ENCODE measurements around the gene TRAPPC6A. TPM values are rescaled to one million over a fixed set of nuclear protein-coding genes. Genes with fewer than 3 reads are reported as not detected.
A peak's percentile ranks its signal among the peaks of the same experiment; 100 is the strongest.

TRAPPC6A gene
- total and polyA plus RNA-seq, 2 of the 13 experiments (the other 11 are each of a cell fraction or from before 2014, with no cell fraction given): 6.5 to 21.0 TPM

DNA sequence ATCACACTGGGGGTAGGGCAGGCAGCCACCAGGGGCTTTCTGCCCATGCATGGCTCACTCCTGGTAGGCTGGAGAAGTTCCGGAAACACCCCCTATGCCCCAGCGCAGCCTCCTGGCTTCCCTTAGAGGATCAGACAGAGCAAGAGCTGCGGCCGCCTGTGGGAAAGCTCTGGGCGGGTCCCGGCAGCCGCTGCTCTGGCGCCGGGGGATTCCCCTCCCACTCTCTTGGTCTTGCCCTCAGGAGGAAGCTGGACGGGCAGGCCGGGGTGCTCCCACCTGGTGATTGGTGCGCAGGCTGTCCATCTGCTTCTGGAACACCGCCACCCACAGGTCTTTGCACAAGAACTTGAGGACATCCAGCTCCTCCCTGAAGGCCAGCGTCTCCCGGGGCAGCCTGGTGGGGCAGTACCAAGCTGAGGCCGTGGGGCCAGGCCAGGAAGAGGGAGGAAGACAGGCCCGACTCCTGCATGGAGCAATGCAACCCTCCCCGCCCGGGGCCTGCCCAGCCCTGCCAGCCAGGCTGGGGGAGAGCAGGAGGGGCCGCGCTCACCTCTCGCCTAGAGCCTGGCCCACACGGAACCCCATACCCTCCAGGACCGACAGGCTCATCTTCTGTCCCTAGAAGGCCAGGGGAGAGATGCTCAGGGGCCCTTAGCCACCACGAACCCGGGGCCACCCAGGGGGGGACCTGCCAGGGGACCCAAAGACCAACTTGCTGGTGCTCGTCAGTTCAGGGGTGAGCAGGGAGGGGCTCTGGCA is 13.3 kb downstream of the TRAPPC6A start (continued):
- TF ChIP-seq, protein P1, sequence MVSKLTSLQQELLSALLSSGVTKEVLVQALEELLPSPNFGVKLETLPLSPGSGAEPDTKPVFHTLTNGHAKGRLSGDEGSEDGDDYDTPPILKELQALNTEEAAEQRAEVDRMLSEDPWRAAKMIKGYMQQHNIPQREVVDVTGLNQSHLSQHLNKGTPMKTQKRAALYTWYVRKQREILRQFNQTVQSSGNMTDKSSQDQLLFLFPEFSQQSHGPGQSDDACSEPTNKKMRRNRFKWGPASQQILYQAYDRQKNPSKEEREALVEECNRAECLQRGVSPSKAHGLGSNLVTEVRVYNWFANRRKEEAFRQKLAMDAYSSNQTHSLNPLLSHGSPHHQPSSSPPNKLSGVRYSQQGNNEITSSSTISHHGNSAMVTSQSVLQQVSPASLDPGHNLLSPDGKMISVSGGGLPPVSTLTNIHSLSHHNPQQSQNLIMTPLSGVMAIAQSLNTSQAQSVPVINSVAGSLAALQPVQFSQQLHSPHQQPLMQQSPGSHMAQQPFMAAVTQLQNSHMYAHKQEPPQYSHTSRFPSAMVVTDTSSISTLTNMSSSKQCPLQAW (CRISPR knock-in tag; IDR thresholded peaks at IDR 0.05): no peak
- TF ChIP-seq ZNF639 (CRISPR knock-in tag; conservative IDR thresholded peaks at IDR 0.05) (no peak), FOXK2 (IDR thresholded peaks at IDR 0.05) (no peak), NR2F2 (IDR thresholded peaks at IDR 0.05; ENCODE audit: borderline replicate concordance, low read depth) (no peak), AGO1 (IDR thresholded peaks at IDR 0.05; ENCODE audit: low read depth, low read length, poor library complexity, severe bottlenecking) (peak; percentile 27), CEBPG (CRISPR knock-in tag; IDR thresholded peaks at IDR 0.05) (peak; percentile 8; the same call in 1 of the 2 replicates), PRDM4 (CRISPR knock-in tag; IDR thresholded peaks at IDR 0.05; ENCODE audit: borderline replicate concordance) (no peak), ZNF124 (CRISPR knock-in tag; IDR thresholded peaks at IDR 0.05) (0 out of 2 replicates have a peak, but pooled peaks have one; percentile 33), ZNF253 (CRISPR knock-in tag; IDR thresholded peaks at IDR 0.05; ENCODE audit: borderline replicate concordance) (no peak), ASH2L (IDR thresholded peaks at IDR 0.05; ENCODE audit: insufficient read length, low read depth, low read length) (no peak), HNRNPLL (IDR thresholded peaks at IDR 0.05; ENCODE audit: low read depth, low read length, poor library complexity, severe bottlenecking) (peak; percentile 43), XRCC5 (optimal IDR thresholded peaks at IDR 0.05; ENCODE audit: low read length) (no peak), ZNF737 (CRISPR knock-in tag; IDR thresholded peaks at IDR 0.05; ENCODE audit: borderline replicate concordance) (no peak), NONO (IDR thresholded peaks at IDR 0.05) (no peak), NONO (CRISPR knock-in tag; conservative IDR thresholded peaks at IDR 0.05) (peak; percentile 41; the same call in 1 of the 2 replicates), NFYB (CRISPR knock-in tag; IDR thresholded peaks at IDR 0.05) (peak; percentile 80), ELF1 (CRISPR knock-in tag; IDR thresholded peaks at IDR 0.05) (no peak), GABPB1 (CRISPR knock-in tag; IDR thresholded peaks at IDR 0.05) (peak; percentile 72), ZNF713 (CRISPR knock-in tag; IDR thresholded peaks at IDR 0.05) (no peak), ZNF235 (CRISPR knock-in tag; IDR thresholded peaks at IDR 0.05; ENCODE audit: borderline replicate concordance) (no peak)
- TF ChIP-seq, protein P2, sequence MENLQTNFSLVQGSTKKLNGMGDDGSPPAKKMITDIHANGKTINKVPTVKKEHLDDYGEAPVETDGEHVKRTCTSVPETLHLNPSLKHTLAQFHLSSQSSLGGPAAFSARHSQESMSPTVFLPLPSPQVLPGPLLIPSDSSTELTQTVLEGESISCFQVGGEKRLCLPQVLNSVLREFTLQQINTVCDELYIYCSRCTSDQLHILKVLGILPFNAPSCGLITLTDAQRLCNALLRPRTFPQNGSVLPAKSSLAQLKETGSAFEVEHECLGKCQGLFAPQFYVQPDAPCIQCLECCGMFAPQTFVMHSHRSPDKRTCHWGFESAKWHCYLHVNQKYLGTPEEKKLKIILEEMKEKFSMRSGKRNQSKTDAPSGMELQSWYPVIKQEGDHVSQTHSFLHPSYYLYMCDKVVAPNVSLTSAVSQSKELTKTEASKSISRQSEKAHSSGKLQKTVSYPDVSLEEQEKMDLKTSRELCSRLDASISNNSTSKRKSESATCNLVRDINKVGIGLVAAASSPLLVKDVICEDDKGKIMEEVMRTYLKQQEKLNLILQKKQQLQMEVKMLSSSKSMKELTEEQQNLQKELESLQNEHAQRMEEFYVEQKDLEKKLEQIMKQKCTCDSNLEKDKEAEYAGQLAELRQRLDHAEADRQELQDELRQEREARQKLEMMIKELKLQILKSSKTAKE (CRISPR knock-in tag; IDR thresholded peaks at IDR 0.05; ENCODE audit: borderline replicate concordance): no peak
- TF ChIP-seq, protein P3, sequence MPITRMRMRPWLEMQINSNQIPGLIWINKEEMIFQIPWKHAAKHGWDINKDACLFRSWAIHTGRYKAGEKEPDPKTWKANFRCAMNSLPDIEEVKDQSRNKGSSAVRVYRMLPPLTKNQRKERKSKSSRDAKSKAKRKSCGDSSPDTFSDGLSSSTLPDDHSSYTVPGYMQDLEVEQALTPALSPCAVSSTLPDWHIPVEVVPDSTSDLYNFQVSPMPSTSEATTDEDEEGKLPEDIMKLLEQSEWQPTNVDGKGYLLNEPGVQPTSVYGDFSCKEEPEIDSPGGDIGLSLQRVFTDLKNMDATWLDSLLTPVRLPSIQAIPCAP (CRISPR knock-in tag; IDR thresholded peaks at IDR 0.05; ENCODE audit: low read depth): no peak

Data from HepG2 (cell line).